ENCODE results near the gene DYNC1I1. TPM values are rescaled to one million over a fixed set of nuclear protein-coding genes. Genes with fewer than 3 reads are reported as not detected.

Gene DYNC1I1
- total and polyA plus RNA-seq, 2 experiments from 2014 or later = 1.4 to 4.1 TPM

- no peaks in the 10 kb centered on the region for H3K9me2 ChIP-seq (ENCODE audit: insufficient read depth)
- no peak for ATAC-seq
Observed at GRCh38 chr7:95736635-95737034, 35.7 kb upstream of the DYNC1I1 start.

GRCh38 chr7:95737828-95738505 lies 34.4 kb upstream of the DYNC1I1 start:
- Mint-ChIP-seq H3K9me3 (no peaks in the 10 kb centered on the region), H3K27ac (no peak overlapping the region), H3K4me1 (no peaks in the 10 kb centered on the region)
- TF ChIP-seq REST (IDR thresholded peaks at IDR 0.05; ENCODE audit: unreplicated experiment) (no peak), EZH2phosphoT487 (IDR thresholded peaks at IDR 0.05; ENCODE audit: unreplicated experiment) (no peak), NANOG (IDR thresholded peaks at IDR 0.05; ENCODE audit: borderline replicate concordance) (no peak), ZNF462 (CRISPR knock-in tag; IDR thresholded peaks at IDR 0.05) (no peak), ZNF331 (CRISPR knock-in tag; IDR thresholded peaks at IDR 0.05; ENCODE audit: low read depth) (no peak), CREB1 (CRISPR knock-in tag; IDR thresholded peaks at IDR 0.05; ENCODE audit: low read depth) (no peak), JUNB (IDR thresholded peaks at IDR 0.05; ENCODE audit: unreplicated experiment) (no peak), STAT1 (IDR thresholded peaks at IDR 0.05; ENCODE audit: unreplicated experiment) (no peak), ZNF114 (CRISPR knock-in tag; IDR thresholded peaks at IDR 0.05) (no peak), POLR2AphosphoS5 (IDR thresholded peaks at IDR 0.05; ENCODE audit: low read depth) (no peak)
- TF ChIP-seq, protein P1, sequence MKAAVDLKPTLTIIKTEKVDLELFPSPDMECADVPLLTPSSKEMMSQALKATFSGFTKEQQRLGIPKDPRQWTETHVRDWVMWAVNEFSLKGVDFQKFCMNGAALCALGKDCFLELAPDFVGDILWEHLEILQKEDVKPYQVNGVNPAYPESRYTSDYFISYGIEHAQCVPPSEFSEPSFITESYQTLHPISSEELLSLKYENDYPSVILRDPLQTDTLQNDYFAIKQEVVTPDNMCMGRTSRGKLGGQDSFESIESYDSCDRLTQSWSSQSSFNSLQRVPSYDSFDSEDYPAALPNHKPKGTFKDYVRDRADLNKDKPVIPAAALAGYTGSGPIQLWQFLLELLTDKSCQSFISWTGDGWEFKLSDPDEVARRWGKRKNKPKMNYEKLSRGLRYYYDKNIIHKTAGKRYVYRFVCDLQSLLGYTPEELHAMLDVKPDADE (IDR thresholded peaks at IDR 0.05) = no peak

More at GRCh38 chr7:95736635-95737034, 35.7 kb upstream of the DYNC1I1 start:
- Histone ChIP-seq H2AFZ (no peak overlapping the region), H3K4me3 (no peak overlapping the region), H3K36me3 (ENCODE audit: insufficient read depth) (no peaks in the 10 kb centered on the region), H3K4me2 (no peak overlapping the region), H3F3A (replicated peaks; ENCODE audit: low read depth) (no peaks in the 10 kb centered on the region), H3K27ac (ENCODE audit: low read depth) (no peak overlapping the region), H4K20me1 (replicated peaks; ENCODE audit: insufficient read depth) (no peaks in the 10 kb centered on the region), H3K27me3 (ENCODE audit: insufficient read depth) (no peaks in the 10 kb centered on the region), H3K4me1 (ENCODE audit: insufficient read depth) (no peaks in the 10 kb centered on the region), H3K79me2 (replicated peaks; ENCODE audit: insufficient read depth) (no peaks in the 10 kb centered on the region)
- Mint-ChIP-seq H3K9me3 (no peaks in the 10 kb centered on the region), H3K36me3 (ENCODE audit: low read depth) (no peaks in the 10 kb centered on the region), H3K27me3 (ENCODE audit: insufficient read depth, low read depth, poor library complexity) (no peaks in the 10 kb centered on the region), H3K4me3 (no peak overlapping the region), H3K4me1 (no peaks in the 10 kb centered on the region), H3K27ac (no peak overlapping the region)
- no peak for DNase-seq (ENCODE audit: low spot score)
- TF ChIP-seq NANOG (IDR thresholded peaks at IDR 0.05; ENCODE audit: borderline replicate concordance) = no peak
- TF ChIP-seq CREB1 (CRISPR knock-in tag; IDR thresholded peaks at IDR 0.05; ENCODE audit: low read depth) = no peak
- no peak for TF ChIP-seq STAT1 (IDR thresholded peaks at IDR 0.05; ENCODE audit: unreplicated experiment)

More at GRCh38 chr7:95737828-95738505, 34.4 kb upstream of the DYNC1I1 start:
- Histone ChIP-seq H4K20me1 (replicated peaks; ENCODE audit: insufficient read depth) (no peaks in the 10 kb centered on the region), H3K4me2 (no peak overlapping the region), H3F3A (replicated peaks; ENCODE audit: low read depth) (no peaks in the 10 kb centered on the region), H3K4me1 (ENCODE audit: insufficient read depth) (no peaks in the 10 kb centered on the region), H3K36me3 (ENCODE audit: insufficient read depth) (no peaks in the 10 kb centered on the region), H3K9me2 (ENCODE audit: insufficient read depth) (no peaks in the 10 kb centered on the region), H3K27ac (ENCODE audit: low read depth) (no peak overlapping the region), H2AFZ (no peak overlapping the region), H3K79me2 (replicated peaks; ENCODE audit: insufficient read depth) (no peaks in the 10 kb centered on the region), H3K27me3 (ENCODE audit: insufficient read depth) (no peaks in the 10 kb centered on the region), H3K4me3 (no peak overlapping the region)
- no peaks in the 10 kb centered on the region for H3K27me3 Mint-ChIP-seq (ENCODE audit: insufficient read depth, low read depth, poor library complexity)
- ATAC-seq (no peak), DNase-seq (ENCODE audit: low spot score) (no peak)
- no peak overlapping the region for H3K4me3 Mint-ChIP-seq
- H3K36me3 Mint-ChIP-seq (ENCODE audit: low read depth) = no peaks in the 10 kb centered on the region

Data from GM23338 (cell line).